Suprapubic skin (tissue), 4 donors: ENCODE data around the gene HCN2. TPM values are rescaled to one million over a fixed set of nuclear protein-coding genes. Genes with fewer than 3 reads are reported as not detected.
A peak's percentile ranks its signal among the peaks of the same experiment; 100 is the strongest.

Experiments
- DNase-seq, 2 donors: peaks; one replicate each; pipeline ENCODE4 v3.0.0-alpha.2; 2019; ENCODE audit warnings: low spot score in 2 of 2
- H3K27ac ChIP-seq: fragments of 200-600 bp; sonication (generic); one replicate; pipeline ENCODE4 v1.5.1; 2019
- H3K27me3 ChIP-seq: fragments of 200-600 bp; sonication (generic); one replicate; pipeline ENCODE4 v1.5.1; 2019
- H3K36me3 ChIP-seq: fragments of 200-600 bp; sonication (generic); one replicate; pipeline ENCODE4 v1.5.1; 2019
- H3K4me1 ChIP-seq: fragments of 200-600 bp; sonication (generic); one replicate; pipeline ENCODE4 v1.5.1; 2019
- H3K4me3 ChIP-seq: fragments of 200-600 bp; sonication (generic); one replicate; pipeline ENCODE4 v1.5.1; 2019; ENCODE audit warnings: mild to moderate bottlenecking
- H3K9me3 ChIP-seq: fragments of 200-600 bp; sonication (generic); one replicate; pipeline ENCODE4 v1.5.1; 2019
- CTCF ChIP-seq, 2 donors: fragments of 200-600 bp in 1 of 2; fragments of 450-650 bp in 1 of 2; sonication (generic) in 1 of 2; IDR thresholded peaks; one replicate each; pipeline ENCODE4 v1.5.1; 2016 to 2019; ENCODE audit warnings: antibody characterized with exemption in 2 of 2, mild to moderate bottlenecking in 1 of 2, moderate library complexity in 1 of 2
- EP300 ChIP-seq: sonication (generic); formaldehyde crosslinking; IDR thresholded peaks from one replicate; pipeline ENCODE4 v1.6.1; 2017; ENCODE audit warnings: antibody characterized with exemption
- POLR2A ChIP-seq, 2 donors: fragments of 450-650 bp; IDR thresholded peaks; one replicate each; pipeline ENCODE4 v1.6.1; 2017; ENCODE audit warnings: antibody characterized with exemption in 2 of 2, mild to moderate bottlenecking in 2 of 2, moderate library complexity in 2 of 2
- POLR2AphosphoS5 ChIP-seq, 3 donors: sonication (generic); formaldehyde crosslinking; IDR thresholded peaks; one replicate each; pipeline ENCODE4 v1.6.1; 2017; ENCODE audit warnings: antibody characterized with exemption in 3 of 3
- WGBS: methylation state at CpG from one replicate; pipeline ENCODE4 v1.1.5; 2018; 5-methylcytosine and 5-hydroxymethylcytosine counted together
- total RNA-seq, 4 donors: library from RNA; depleted of rRNA; stranded (reverse); fragments of >200 nt; gene quantifications; one replicate each; pipeline ENCODE4 v1.1.0, GENCODE V29; 2016

The HCN2 gene
- total RNA-seq, 4 donors from 2014 or later: 0.11 to 1.7 (median 0.81) TPM

DNA sequence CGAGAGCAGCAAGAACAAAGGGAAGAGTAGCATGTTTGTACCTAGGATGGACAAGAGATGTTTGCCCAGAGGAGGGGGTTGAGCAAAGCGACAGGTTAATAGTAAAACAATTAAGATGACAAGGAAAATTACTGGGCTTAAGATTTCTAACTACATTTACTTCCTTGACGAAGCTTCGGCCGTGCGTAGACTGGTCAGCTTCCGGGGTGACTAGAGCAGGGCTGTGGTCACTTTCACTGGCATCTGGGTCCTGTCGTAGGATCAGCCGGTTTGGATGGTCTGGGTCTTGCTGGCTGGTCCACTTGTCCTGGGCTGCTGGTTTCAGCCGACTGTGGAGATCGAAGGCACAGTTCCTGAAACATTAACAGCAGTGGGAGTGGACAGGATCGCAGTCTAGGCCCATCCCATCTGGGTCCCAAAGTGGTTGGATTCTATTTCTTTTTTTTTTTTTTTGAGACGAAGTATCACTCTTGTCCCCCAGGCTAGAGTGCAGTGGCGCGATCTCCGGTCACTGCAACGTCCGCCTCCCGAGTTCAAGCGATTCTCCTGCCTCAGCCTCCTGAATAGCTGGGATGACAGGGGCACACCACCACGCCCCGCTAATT, 22.3 kb upstream of the HCN2 start:
- no peak for DNase-seq
- Histone ChIP-seq H3K27ac (no peak overlapping the region), H3K4me3 (no peak overlapping the region), H3K9me3 (no peaks in the 10 kb centered on the region), H3K27me3 (no peaks in the 10 kb centered on the region), H3K36me3 (no peaks in the 10 kb centered on the region), H3K4me1 (peaks cover 13% of the 10 kb centered on the region)
- WGBS: 87% methylated on average over 22 of the region's 22 CpGs
- no peak for TF ChIP-seq CTCF (IDR thresholded peaks at IDR 0.05)
- TF ChIP-seq EP300: no peak
- TF ChIP-seq POLR2A (IDR thresholded peaks at IDR 0.05): no peak
- no peak for TF ChIP-seq POLR2AphosphoS5 (IDR thresholded peaks at IDR 0.05)

DNA sequence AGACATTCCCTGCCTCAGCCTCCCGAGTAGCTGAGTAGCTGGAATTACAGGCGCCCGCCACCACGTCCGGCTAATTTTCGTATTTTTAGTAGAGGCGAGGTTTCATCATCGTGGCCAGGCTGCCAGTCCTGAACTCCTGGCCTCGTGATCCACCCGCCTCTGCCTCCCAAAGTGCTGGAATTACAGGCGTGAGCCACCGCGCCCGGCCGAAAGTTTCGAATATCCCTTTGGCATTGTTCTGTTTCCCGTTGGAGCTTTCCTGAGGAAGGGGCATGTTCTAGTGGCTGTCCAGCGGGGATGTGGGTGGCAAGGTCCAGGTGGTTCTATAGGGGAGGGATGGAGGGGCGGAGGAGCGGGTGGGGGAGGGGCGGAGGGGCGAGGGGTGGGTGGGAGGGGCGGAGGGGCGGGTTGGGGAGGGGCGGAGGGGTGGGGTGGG, 19.4 kb upstream of the HCN2 start:
- H3K27me3 ChIP-seq: no peaks in the 10 kb centered on the region
- H3K27ac ChIP-seq: no peak overlapping the region
- no peaks in the 10 kb centered on the region for H3K36me3 ChIP-seq
- peaks cover 37% of the 10 kb centered on the region for H3K4me1 ChIP-seq
- peak in 1 of 2 donors; percentile 70 for DNase-seq
- no peaks in the 10 kb centered on the region for H3K9me3 ChIP-seq
- 83% methylated on average over 17 of the region's 25 CpGs for WGBS
- H3K4me3 ChIP-seq: no peak overlapping the region
- no peak for TF ChIP-seq POLR2A (IDR thresholded peaks at IDR 0.05)
- no peak for TF ChIP-seq CTCF (IDR thresholded peaks at IDR 0.05)
- TF ChIP-seq EP300: no peak
- no peak for TF ChIP-seq POLR2AphosphoS5 (IDR thresholded peaks at IDR 0.05)

DNA sequence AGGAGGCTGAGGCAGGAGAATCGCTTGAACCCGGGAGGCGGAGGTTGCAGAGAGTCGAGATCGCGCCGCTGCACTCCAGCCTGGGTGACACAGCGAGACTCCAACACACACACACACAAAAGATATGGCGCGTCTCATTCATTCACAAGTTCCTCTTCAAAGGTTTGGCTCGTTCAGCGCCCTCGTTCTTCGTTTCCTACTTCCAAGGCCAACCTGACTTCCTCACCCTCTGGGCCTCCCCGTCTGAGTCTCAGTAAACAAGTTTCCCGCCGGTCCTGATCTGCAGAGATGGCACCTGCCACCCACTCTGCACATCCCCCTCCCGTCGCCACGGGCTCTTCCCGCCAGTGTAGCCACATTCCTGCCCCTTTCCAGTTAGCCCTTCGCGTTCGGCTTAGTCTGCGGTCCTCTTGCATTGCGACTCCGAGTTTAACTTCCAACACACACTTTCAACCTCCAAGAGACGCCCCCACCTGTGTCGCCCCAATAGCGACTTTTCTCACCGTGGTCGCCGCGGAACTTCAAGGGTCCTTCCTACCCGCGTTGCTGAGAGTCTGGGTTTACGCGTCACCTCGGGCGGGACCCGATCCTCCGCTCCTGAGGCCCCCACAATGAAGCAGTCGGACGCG, 18.6 kb upstream of the HCN2 start:
- peak overlapping the region; percentile 84 for H3K27ac ChIP-seq
- H3K9me3 ChIP-seq: no peaks in the 10 kb centered on the region
- TF ChIP-seq POLR2A (IDR thresholded peaks at IDR 0.05) (no peak), POLR2AphosphoS5 (IDR thresholded peaks at IDR 0.05) (peak in 1 of 3 donors; percentile 11), CTCF (IDR thresholded peaks at IDR 0.05) (no peak), EP300 (no peak)
- H3K36me3 ChIP-seq: no peaks in the 10 kb centered on the region
- 3% methylated on average over 39 of the region's 45 CpGs for WGBS
- no peaks in the 10 kb centered on the region for H3K27me3 ChIP-seq
- DNase-seq: peak in 1 of 2 donors; percentile 76
- H3K4me1 ChIP-seq: peaks cover 45% of the 10 kb centered on the region
- H3K4me3 ChIP-seq: peak overlapping the region; percentile 91

DNA sequence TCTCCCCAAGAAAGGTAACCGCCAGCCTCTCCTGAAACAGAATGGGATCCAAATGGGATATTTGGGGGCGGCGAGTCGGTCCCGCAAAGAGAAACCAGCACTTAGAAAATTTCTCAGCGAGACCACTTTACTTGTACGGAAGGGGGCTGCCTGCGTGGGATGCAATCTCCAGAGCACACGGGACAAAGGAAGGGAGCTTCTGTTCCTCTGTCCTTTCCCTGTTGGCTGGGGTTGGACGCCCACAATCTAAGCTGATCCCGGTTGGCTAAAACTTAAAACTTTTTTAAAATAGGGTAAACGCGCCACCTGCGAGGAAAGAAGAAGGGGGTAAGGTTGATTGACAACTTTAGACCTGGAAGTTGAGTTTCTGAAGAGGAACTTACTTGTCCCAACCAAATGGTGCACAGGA, 18.1 kb upstream of the HCN2 start:
- H3K4me1 ChIP-seq: peaks cover 50% of the 10 kb centered on the region
- no peaks in the 10 kb centered on the region for H3K9me3 ChIP-seq
- H3K27me3 ChIP-seq: no peaks in the 10 kb centered on the region
- TF ChIP-seq POLR2A (IDR thresholded peaks at IDR 0.05): no peak
- TF ChIP-seq POLR2AphosphoS5 (IDR thresholded peaks at IDR 0.05): no peak
- no peak for TF ChIP-seq EP300
- TF ChIP-seq CTCF (IDR thresholded peaks at IDR 0.05): no peak
- 0% methylated on average over 8 of the region's 14 CpGs for WGBS
- peak overlapping the region; percentile 91 for H3K4me3 ChIP-seq
- H3K36me3 ChIP-seq: no peaks in the 10 kb centered on the region
- peak in 1 of 2 donors; percentile 59 for DNase-seq
- peak overlapping the region; percentile 84 for H3K27ac ChIP-seq

DNA sequence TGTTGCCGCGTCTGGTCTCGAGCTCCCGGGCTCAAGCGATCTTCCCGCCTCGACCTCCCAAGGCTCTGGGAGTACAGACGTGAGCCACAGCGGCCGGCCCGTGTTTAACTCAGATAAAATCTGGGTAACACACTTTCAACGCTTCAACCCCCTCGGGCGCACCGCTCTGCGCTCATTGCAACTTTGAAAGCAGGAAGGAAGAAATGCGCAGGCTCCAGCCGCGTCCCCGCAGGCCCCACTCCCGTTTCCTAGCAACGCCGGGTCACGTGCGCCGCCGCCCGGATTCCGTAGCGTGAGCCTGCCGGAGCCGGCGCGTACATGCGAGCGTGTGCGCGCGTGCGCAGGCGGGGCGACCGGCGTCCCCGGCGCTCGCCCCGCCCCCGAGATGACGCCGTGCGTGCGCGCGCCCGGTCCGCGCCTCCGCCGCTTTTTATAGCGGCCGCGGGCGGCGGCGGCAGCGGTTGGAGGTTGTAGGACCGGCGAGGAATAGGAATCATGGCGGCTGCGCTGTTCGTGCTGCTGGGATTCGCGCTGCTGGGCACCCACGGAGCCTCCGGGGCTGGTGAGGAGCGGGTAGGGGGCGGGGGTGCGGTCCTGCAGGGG, 17.4 kb upstream of the HCN2 start, which contains the start of gene BSG:
BSG (plus strand) TSS at position 457 of the 603 bp plus-strand sequence; CDS start at position 496, 39 bp downstream.
- TF ChIP-seq EP300: no peak
- peak in 2 of 3 donors; percentile 32 to 87 for TF ChIP-seq POLR2AphosphoS5 (IDR thresholded peaks at IDR 0.05)
- TF ChIP-seq POLR2A (IDR thresholded peaks at IDR 0.05): peak; percentile 54 to 94
- DNase-seq: peak; percentile 99
- H3K9me3 ChIP-seq: no peaks in the 10 kb centered on the region
- H3K27me3 ChIP-seq: no peaks in the 10 kb centered on the region
- WGBS: under 1% methylated on average over 16 of the region's 79 CpGs
- peak within 1 kb of the TSS; percentile 91 for H3K4me3 ChIP-seq
- H3K27ac ChIP-seq: peak within 1 kb of the TSS; percentile 84
- H3K4me1 ChIP-seq: peaks cover 56% of the 10 kb centered on the region
- H3K36me3 ChIP-seq: no peaks in the 10 kb centered on the region
